ENCODE measurements around the gene PNLIPRP2.

PNLIPRP2 gene

DNA sequence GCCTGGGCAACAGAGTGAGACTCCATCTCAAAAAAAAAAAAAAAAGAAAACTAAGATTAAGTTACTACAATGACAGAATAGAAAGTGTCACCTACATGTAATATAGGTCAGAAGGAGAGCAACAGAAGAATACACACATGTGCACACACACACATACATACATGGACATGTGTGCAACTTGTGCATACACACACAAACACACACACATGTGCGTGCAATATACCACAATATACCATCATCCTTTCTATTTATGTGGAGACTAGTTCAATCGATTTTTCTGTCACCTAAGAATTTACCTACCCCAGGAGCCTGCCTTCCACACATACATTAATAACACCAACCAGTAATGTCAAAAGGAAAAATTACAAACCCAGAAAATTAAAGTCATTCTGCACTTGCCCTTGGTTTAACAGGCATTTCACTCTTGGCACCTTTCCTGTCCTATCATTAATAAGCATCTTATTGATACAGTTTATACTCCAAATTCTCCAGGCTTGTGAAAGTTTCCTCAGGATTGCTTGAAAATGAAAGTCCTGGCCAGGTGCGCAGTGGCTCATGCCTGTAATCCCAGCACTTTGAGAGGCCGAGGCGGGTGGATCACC, 27.5 kb upstream of the PNLIPRP2 start:
- Histone ChIP-seq H3K9me2 (replicated peaks; ENCODE audit: insufficient read depth, low read length) (no peaks in the 10 kb centered on the region), H3K27ac (ENCODE audit: low read depth, low read length) (no peak overlapping the region), H3K79me2 (ENCODE audit: insufficient read depth, low read length) (no peaks in the 10 kb centered on the region), H3K4me3 (ENCODE audit: insufficient read depth, low read length, poor library complexity, severe bottlenecking) (no peak overlapping the region), H3K36me3 (ENCODE audit: low read length) (no peaks in the 10 kb centered on the region), H3K9ac (ENCODE audit: low read length) (no peak overlapping the region), H3K4me2 (ENCODE audit: low read depth, low read length, poor library complexity, severe bottlenecking) (no peak overlapping the region), H3K9me3 (ENCODE audit: insufficient read depth, low read length) (no peaks in the 10 kb centered on the region), H3K27me3 (ENCODE audit: low read length) (no peaks in the 10 kb centered on the region), H4K20me1 (ENCODE audit: low read depth, low read length) (no peaks in the 10 kb centered on the region), H2AFZ (ENCODE audit: low read depth, low read length, severe bottlenecking) (no peak overlapping the region), H3F3A (ENCODE audit: insufficient read depth) (no peaks in the 10 kb centered on the region)
- TF ChIP-seq, protein P1, sequence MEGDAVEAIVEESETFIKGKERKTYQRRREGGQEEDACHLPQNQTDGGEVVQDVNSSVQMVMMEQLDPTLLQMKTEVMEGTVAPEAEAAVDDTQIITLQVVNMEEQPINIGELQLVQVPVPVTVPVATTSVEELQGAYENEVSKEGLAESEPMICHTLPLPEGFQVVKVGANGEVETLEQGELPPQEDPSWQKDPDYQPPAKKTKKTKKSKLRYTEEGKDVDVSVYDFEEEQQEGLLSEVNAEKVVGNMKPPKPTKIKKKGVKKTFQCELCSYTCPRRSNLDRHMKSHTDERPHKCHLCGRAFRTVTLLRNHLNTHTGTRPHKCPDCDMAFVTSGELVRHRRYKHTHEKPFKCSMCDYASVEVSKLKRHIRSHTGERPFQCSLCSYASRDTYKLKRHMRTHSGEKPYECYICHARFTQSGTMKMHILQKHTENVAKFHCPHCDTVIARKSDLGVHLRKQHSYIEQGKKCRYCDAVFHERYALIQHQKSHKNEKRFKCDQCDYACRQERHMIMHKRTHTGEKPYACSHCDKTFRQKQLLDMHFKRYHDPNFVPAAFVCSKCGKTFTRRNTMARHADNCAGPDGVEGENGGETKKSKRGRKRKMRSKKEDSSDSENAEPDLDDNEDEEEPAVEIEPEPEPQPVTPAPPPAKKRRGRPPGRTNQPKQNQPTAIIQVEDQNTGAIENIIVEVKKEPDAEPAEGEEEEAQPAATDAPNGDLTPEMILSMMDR (IDR thresholded peaks at IDR 0.05; ENCODE audit: insufficient read depth, low read length, poor library complexity, severe bottlenecking): no peak
- TF ChIP-seq EZH2phosphoT487 (conservative IDR thresholded peaks at IDR 0.05; ENCODE audit: low read length): no peak

DNA sequence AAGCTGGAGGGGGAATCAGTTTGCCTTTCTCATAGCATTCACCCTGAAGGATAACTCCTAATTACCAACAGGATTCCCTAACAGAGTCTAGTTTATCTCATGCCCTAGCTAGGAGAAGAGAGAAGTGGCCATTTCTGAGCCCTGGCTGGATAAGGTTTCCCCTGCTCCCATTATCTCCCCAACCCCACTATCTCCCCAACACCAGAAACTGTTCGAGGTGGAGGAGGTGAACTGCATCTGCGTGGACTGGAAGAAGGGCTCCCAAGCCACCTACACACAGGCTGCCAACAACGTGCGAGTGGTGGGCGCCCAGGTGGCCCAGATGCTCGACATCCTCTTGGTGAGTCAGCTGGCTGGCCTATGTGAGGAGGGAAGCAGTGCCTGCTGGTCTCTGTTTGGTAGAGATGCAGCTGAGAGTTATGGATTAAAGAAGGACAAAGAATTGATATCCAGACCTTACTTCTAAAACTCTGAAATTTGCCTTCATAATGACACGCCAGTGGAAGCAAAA, 26.2 kb upstream of the PNLIPRP2 start:
- Histone ChIP-seq H3F3A (ENCODE audit: insufficient read depth) (no peaks in the 10 kb centered on the region), H3K27me3 (ENCODE audit: low read length) (no peaks in the 10 kb centered on the region), H3K9me3 (ENCODE audit: insufficient read depth, low read length) (no peaks in the 10 kb centered on the region), H3K9me2 (replicated peaks; ENCODE audit: insufficient read depth, low read length) (no peaks in the 10 kb centered on the region), H2AFZ (ENCODE audit: low read depth, low read length, severe bottlenecking) (no peak overlapping the region), H3K36me3 (ENCODE audit: low read length) (no peaks in the 10 kb centered on the region), H3K4me2 (ENCODE audit: low read depth, low read length, poor library complexity, severe bottlenecking) (no peak overlapping the region), H3K27ac (ENCODE audit: low read depth, low read length) (no peak overlapping the region), H3K4me3 (ENCODE audit: insufficient read depth, low read length, poor library complexity, severe bottlenecking) (no peak overlapping the region), H4K20me1 (ENCODE audit: low read depth, low read length) (no peaks in the 10 kb centered on the region), H3K9ac (ENCODE audit: low read length) (no peak overlapping the region), H3K79me2 (ENCODE audit: insufficient read depth, low read length) (no peaks in the 10 kb centered on the region)
- TF ChIP-seq, protein P1 (IDR thresholded peaks at IDR 0.05; ENCODE audit: insufficient read depth, low read length, poor library complexity, severe bottlenecking): no peak
- no peak for TF ChIP-seq EZH2phosphoT487 (conservative IDR thresholded peaks at IDR 0.05; ENCODE audit: low read length)

DNA sequence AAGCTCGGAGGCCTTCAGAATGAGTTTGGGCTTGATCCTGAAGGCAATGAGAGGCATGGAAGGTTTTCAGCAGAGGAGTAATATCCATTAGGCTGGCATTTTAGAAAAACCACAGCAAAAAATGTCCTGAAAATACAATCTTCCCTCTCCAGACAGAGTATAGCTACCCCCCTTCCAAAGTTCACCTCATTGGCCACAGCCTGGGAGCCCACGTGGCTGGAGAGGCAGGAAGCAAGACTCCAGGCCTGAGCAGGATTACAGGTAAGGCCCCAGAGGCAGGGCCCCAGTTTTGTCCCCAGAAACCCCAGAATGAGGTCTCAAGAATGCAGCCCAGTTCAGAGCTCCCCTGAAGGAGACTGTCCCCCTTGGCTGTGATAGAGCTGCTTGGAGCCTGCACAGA, 24.7 kb upstream of the PNLIPRP2 start:
- Histone ChIP-seq H3K9ac (ENCODE audit: low read length) (no peak overlapping the region), H3K79me2 (ENCODE audit: insufficient read depth, low read length) (no peaks in the 10 kb centered on the region), H4K20me1 (ENCODE audit: low read depth, low read length) (no peaks in the 10 kb centered on the region), H3K9me2 (replicated peaks; ENCODE audit: insufficient read depth, low read length) (no peaks in the 10 kb centered on the region), H3K36me3 (ENCODE audit: low read length) (no peaks in the 10 kb centered on the region), H3K4me3 (ENCODE audit: insufficient read depth, low read length, poor library complexity, severe bottlenecking) (no peak overlapping the region), H3F3A (ENCODE audit: insufficient read depth) (no peaks in the 10 kb centered on the region), H3K9me3 (ENCODE audit: insufficient read depth, low read length) (no peaks in the 10 kb centered on the region), H2AFZ (ENCODE audit: low read depth, low read length, severe bottlenecking) (no peak overlapping the region), H3K27ac (ENCODE audit: low read depth, low read length) (no peak overlapping the region), H3K4me2 (ENCODE audit: low read depth, low read length, poor library complexity, severe bottlenecking) (no peak overlapping the region), H3K27me3 (ENCODE audit: low read length) (no peaks in the 10 kb centered on the region)
- TF ChIP-seq EZH2phosphoT487 (conservative IDR thresholded peaks at IDR 0.05; ENCODE audit: low read length): no peak
- TF ChIP-seq, protein P1 (IDR thresholded peaks at IDR 0.05; ENCODE audit: insufficient read depth, low read length, poor library complexity, severe bottlenecking): no peak
